ENCODE measurements around the gene DMRTC1. TPM values are rescaled to one million over a fixed set of nuclear protein-coding genes. Genes with fewer than 3 reads are reported as not detected.
"Not testable (repeated sequence)": the region's sequence is repeated elsewhere in the genome, so short reads cannot be mapped to it uniquely, and the experiment has no call there.

The DMRTC1 gene
- total and polyA plus RNA-seq, 2 of the 4 experiments (the other 2 are of a cell fraction): not detected

GRCh38 chrX:72912315-72912714, 31.3 kb downstream of the DMRTC1 start, which contains the start of gene FAM236C:
Gene FAM236C (plus strand): TSS chrX:72912615. CDS start chrX:72912715, 100 bp downstream.
- H2AFZ ChIP-seq (replicated peaks; ENCODE audit: low read length, poor library complexity); H3K23ac ChIP-seq (ENCODE audit: low read depth, low read length); dilution Hi-C loops (cut with HindIII; ENCODE audit: low sequenced_read_pairs, unreplicated experiment); H3K14ac ChIP-seq (replicated peaks; ENCODE audit: low read depth, low read length); H4K20me1 ChIP-seq (ENCODE audit: insufficient read depth, low read length); H3K18ac ChIP-seq (ENCODE audit: low read depth, low read length); H2BK5ac ChIP-seq (ENCODE audit: low read depth, low read length, poor library complexity, severe bottlenecking); H3K4ac ChIP-seq (ENCODE audit: low read depth, low read length); H3K79me1 ChIP-seq (ENCODE audit: low read depth in 1 of 2, low read length in 2 of 2); H2BK20ac ChIP-seq (ENCODE audit: low read depth, low read length); H2AK9ac ChIP-seq (replicated peaks; ENCODE audit: low read depth, low read length, poor library complexity); BruUV-seq (replicated peaks); H3K56ac ChIP-seq (ENCODE audit: extremely low read depth, insufficient read depth, low read length); POLR2A ChIA-PET (ENCODE audit: unreplicated experiment); H3K27me3 ChIP-seq (ENCODE audit: control insufficient read depth, insufficient read depth, low read length); H3K4me1 ChIP-seq (ENCODE audit: control insufficient read depth, insufficient read depth, low read length); ATAC-seq (ENCODE audit: low read depth); H3K36me3 ChIP-seq (ENCODE audit: control insufficient read depth, insufficient read depth, low read length); CTCF ChIA-PET; H3K27ac ChIP-seq (ENCODE audit: insufficient read depth, low read length); H4K91ac ChIP-seq (ENCODE audit: insufficient read depth, low read depth, low read length); H4K5ac ChIP-seq (ENCODE audit: low read depth, low read length); H2BK120ac ChIP-seq (ENCODE audit: low read depth, low read length); in situ Hi-C loops (cut with MboI; ENCODE audit: low sequenced_read_pairs); H3K4me2 ChIP-seq (ENCODE audit: low read depth, low read length); intact Hi-C loops (cut with micrococcal nuclease); H4K8ac ChIP-seq (ENCODE audit: low read depth in 2 of 2, low read length in 2 of 2); H3K9ac ChIP-seq (ENCODE audit: low read depth, low read length); H3K9me3 ChIP-seq (ENCODE audit: control insufficient read depth, insufficient read depth, low read length); H2BK15ac ChIP-seq (ENCODE audit: low read depth, low read length); H2AK5ac ChIP-seq (ENCODE audit: low read depth, low read length); DNase-seq; H3K4me3 ChIP-seq (ENCODE audit: insufficient read depth, low read depth, low read length); H3K9me1 ChIP-seq (ENCODE audit: insufficient read depth, low read length): not testable (repeated sequence)
- no CpG with 5 or more reads among the region's 13 CpGs for WGBS, 2 experiments (ENCODE audit: extremely low coverage in 2 of 2, insufficient read length in 1 of 2)

- H2BK15ac ChIP-seq (ENCODE audit: low read depth, low read length); H2AK9ac ChIP-seq (replicated peaks; ENCODE audit: low read depth, low read length, poor library complexity); H3K4ac ChIP-seq (ENCODE audit: low read depth, low read length); H3K79me1 ChIP-seq (ENCODE audit: low read depth in 1 of 2, low read length in 2 of 2); H3K18ac ChIP-seq (ENCODE audit: low read depth, low read length); H2BK120ac ChIP-seq (ENCODE audit: low read depth, low read length); H4K20me1 ChIP-seq (ENCODE audit: insufficient read depth, low read length); dilution Hi-C loops (cut with HindIII; ENCODE audit: low sequenced_read_pairs, unreplicated experiment); H4K8ac ChIP-seq (ENCODE audit: low read depth in 2 of 2, low read length in 2 of 2); H3K14ac ChIP-seq (replicated peaks; ENCODE audit: low read depth, low read length); H3K9ac ChIP-seq (ENCODE audit: low read depth, low read length); H3K4me1 ChIP-seq (ENCODE audit: control insufficient read depth, insufficient read depth, low read length); H3K36me3 ChIP-seq (ENCODE audit: control insufficient read depth, insufficient read depth, low read length); ATAC-seq (ENCODE audit: low read depth); H2BK20ac ChIP-seq (ENCODE audit: low read depth, low read length); in situ Hi-C loops (cut with MboI; ENCODE audit: low sequenced_read_pairs); H2AFZ ChIP-seq (replicated peaks; ENCODE audit: low read length, poor library complexity); H4K91ac ChIP-seq (ENCODE audit: insufficient read depth, low read depth, low read length); intact Hi-C loops (cut with micrococcal nuclease); H3K9me1 ChIP-seq (ENCODE audit: insufficient read depth, low read length); H2AK5ac ChIP-seq (ENCODE audit: low read depth, low read length); H3K4me3 ChIP-seq (ENCODE audit: insufficient read depth, low read depth, low read length); H3K27ac ChIP-seq (ENCODE audit: insufficient read depth, low read length); H3K23ac ChIP-seq (ENCODE audit: low read depth, low read length); H2BK5ac ChIP-seq (ENCODE audit: low read depth, low read length, poor library complexity, severe bottlenecking); H3K4me2 ChIP-seq (ENCODE audit: low read depth, low read length); H3K56ac ChIP-seq (ENCODE audit: extremely low read depth, insufficient read depth, low read length); BruUV-seq (replicated peaks); H3K9me3 ChIP-seq (ENCODE audit: control insufficient read depth, insufficient read depth, low read length); H4K5ac ChIP-seq (ENCODE audit: low read depth, low read length); CTCF ChIA-PET; DNase-seq; H3K27me3 ChIP-seq (ENCODE audit: control insufficient read depth, insufficient read depth, low read length); POLR2A ChIA-PET (ENCODE audit: unreplicated experiment): not testable (repeated sequence)
- no CpG with 5 or more reads among the region's 14 CpGs for WGBS, 2 experiments (ENCODE audit: extremely low coverage in 2 of 2, insufficient read length in 1 of 2)
Observed at GRCh38 chrX:72889740-72890139, 53.9 kb downstream of the DMRTC1 start.

Measured in IMR-90 (cell line).